BE2C (cell line): Measurements from ENCODE around the gene MAB21L1.

Experiments
- DNase-seq: peaks from one replicate; pipeline ENCODE4 v3.0.0-alpha.2; 2020
- H3K27me3 ChIP-seq: fragments of 250-450 bp; sonication (Bioruptor Pico); 2 replicates; pipeline ENCODE4 v1.5.1; 2020; ENCODE audit warnings: mild to moderate bottlenecking
- H3K36me3 ChIP-seq: fragments of 250-450 bp; sonication (Bioruptor Pico); 2 replicates; pipeline ENCODE4 v1.5.1; 2020; ENCODE audit warnings: mild to moderate bottlenecking
- H3K4me1 ChIP-seq: fragments of 250-450 bp; sonication (Bioruptor Pico); 2 replicates; pipeline ENCODE4 v1.5.1; 2020
- H3K4me3 ChIP-seq: 2 replicates; pipeline ENCODE4 v1.5.1; 2011; ENCODE audit warnings: low read depth, low read length
- H3K9me3 ChIP-seq: fragments of 250-450 bp; sonication (Bioruptor Pico); 2 replicates; pipeline ENCODE4 v1.5.1; 2020
- TF ChIP-seq, protein P1 (sequence below): IDR thresholded peaks from 2 replicates; pipeline ENCODE4 v1.5.1; 2012; ENCODE audit warnings: mild to moderate bottlenecking, low read depth, low read length

Gene MAB21L1

DNA sequence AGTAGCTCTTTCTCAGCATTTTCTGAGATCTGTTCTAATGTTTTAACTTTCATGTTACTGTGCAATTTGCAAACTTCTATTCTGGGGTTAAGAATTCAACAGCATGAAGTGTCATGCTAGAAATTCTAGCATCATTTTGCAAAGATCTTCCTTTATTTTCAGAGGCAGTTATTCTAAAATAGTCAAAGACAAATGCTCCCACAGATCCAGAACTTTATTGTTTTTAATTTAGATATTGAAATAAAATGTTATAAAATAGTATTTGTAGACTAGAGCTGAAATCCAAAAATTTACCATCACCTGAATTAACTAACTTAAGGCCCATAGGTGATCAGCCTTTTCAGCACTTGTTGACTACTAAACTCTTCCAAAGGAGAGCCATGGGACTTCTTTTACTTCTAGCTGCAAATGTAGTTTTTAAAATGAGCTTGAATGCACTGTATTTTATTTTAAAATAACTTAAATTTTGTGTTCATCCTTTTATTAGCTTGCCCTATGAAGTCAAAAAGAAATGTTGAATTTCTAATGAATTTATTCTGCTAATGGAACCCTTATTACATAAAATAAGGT lies 3.2 kb downstream of the MAB21L1 start:
- Histone ChIP-seq H3K9me3 (no peaks in the 10 kb centered on the region), H3K27me3 (no peaks in the 10 kb centered on the region), H3K4me3 (peak overlapping the region; percentile 97), H3K36me3 (peaks cover 53% of the 10 kb centered on the region), H3K4me1 (peaks cover 5% of the 10 kb centered on the region; the same call in 1 of the 2 replicates)
- TF ChIP-seq, protein P1, sequence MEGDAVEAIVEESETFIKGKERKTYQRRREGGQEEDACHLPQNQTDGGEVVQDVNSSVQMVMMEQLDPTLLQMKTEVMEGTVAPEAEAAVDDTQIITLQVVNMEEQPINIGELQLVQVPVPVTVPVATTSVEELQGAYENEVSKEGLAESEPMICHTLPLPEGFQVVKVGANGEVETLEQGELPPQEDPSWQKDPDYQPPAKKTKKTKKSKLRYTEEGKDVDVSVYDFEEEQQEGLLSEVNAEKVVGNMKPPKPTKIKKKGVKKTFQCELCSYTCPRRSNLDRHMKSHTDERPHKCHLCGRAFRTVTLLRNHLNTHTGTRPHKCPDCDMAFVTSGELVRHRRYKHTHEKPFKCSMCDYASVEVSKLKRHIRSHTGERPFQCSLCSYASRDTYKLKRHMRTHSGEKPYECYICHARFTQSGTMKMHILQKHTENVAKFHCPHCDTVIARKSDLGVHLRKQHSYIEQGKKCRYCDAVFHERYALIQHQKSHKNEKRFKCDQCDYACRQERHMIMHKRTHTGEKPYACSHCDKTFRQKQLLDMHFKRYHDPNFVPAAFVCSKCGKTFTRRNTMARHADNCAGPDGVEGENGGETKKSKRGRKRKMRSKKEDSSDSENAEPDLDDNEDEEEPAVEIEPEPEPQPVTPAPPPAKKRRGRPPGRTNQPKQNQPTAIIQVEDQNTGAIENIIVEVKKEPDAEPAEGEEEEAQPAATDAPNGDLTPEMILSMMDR, result no peak
- DNase-seq, result no peak

DNA sequence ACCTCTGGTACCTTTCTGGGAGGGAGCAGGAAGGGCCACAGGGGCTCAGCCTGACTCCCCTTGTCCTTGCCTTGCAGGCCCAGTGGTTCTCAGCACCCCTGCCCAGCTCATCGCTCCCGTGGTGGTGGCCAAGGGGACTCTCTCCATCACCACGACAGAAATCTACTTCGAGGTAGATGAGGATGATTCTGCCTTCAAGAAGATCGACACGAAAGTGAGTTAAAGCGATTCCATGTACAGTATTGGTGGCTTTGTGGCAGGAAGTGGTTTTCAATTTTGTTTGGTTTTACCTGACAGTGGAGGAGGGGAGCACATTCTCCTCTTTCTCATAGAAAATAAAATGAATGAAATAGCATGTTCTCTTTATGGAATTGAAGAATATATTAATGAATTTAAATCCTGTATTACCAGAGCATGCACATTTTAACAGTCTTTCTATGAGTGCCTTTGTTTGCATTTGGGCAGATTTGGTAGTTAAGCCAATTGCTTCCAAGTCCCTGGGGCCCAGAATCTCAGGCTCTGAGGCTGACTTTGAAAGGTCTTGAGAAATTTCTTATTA lies 4.1 kb downstream of the MAB21L1 start:
- peak; percentile 51 for DNase-seq
- no peaks in the 10 kb centered on the region for H3K27me3 ChIP-seq
- TF ChIP-seq, protein P1, result no peak
- H3K4me3 ChIP-seq, result peak overlapping the region; percentile 97
- H3K9me3 ChIP-seq, result no peaks in the 10 kb centered on the region
- H3K36me3 ChIP-seq, result peaks cover 53% of the 10 kb centered on the region
- H3K4me1 ChIP-seq, result peaks cover 8% of the 10 kb centered on the region; the same call in 1 of the 2 replicates

DNA sequence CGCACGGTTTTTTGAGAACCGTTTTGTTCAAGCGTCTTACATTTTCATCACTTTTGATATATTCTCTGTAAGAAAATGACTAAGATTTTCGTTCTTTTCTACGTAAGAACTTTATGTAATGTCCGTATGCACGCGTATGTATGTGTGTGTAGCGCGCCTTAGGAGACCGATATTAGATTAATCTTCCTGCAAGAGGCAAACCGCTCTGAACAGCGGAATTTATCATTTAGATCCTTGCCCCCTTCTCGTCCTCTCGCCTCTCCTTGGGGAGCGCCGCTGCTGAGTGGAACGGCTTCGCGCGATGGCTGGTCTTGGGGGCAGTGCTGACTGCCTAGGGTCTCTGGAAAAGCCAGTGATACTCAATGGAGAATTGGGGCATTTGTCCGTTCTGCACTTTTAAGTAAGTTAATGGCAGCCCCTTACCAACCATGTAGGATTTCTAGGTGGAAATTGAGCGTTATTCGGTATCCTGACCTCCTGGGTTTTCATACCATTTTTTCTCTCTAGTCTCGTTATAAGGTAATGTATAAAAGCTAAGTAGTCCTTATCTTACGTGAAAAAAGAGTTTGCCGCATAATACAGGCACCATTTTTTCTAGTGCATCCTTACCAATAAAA lies 4.7 kb downstream of the MAB21L1 start:
- TF ChIP-seq, protein P1, result no peak
- Histone ChIP-seq H3K4me3 (peak overlapping the region; percentile 97), H3K27me3 (no peaks in the 10 kb centered on the region), H3K9me3 (no peaks in the 10 kb centered on the region), H3K36me3 (peaks cover 53% of the 10 kb centered on the region), H3K4me1 (peaks cover 8% of the 10 kb centered on the region)
- DNase-seq, result peak; percentile 59

DNA sequence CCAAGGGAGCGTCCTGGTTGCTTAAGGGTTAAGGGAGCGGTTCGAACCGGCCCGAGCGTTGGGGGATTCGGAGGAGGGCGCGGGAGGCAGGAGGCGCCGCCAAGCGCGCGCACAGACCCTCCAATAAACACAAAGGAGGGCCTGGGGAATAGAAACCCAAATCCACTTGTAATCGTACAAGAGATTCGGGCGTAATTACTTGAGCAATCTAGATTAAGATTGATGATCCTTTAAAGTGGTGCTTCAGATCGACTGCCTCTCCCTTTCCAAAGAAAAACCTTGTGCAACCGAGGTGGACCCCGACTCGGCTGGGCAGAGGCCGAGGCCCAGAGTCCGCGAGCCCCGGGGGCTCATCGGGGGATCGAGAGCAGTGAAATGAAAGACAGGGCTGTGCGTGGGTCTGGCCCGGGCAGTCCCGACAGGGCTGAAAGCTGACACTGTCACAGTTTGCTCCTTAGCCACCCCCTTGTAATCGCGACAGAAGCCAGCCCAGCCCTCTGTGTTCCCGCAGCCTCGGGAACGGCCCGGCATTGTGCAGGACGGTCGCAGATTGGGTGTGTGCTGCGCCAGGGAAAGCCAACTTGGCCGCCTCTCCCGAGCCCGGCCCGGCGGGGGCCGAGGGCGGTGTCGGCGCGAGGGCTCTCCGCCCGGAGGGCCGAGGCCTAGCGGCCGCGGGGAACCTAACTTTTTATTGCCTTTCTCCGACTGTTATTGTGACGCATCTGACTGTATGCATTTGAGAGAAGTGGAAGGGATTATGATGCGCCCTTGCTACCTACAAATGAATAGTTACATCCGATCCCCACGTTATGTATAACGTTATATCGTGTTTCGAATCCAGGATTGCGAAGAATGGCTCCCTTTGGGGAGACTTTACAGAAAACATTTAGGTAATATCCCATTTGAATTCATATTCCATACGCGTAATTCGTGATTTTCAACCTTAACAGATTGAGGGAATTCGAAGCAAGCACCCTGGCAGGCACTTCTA lies 5.5 kb downstream of the MAB21L1 start:
- Histone ChIP-seq H3K4me1 (peaks cover 10% of the 10 kb centered on the region), H3K4me3 (peak overlapping the region; percentile 97), H3K27me3 (no peaks in the 10 kb centered on the region), H3K36me3 (peaks cover 51% of the 10 kb centered on the region), H3K9me3 (no peaks in the 10 kb centered on the region)
- peak; percentile 89 for DNase-seq
- TF ChIP-seq, protein P1, result no peak

DNA sequence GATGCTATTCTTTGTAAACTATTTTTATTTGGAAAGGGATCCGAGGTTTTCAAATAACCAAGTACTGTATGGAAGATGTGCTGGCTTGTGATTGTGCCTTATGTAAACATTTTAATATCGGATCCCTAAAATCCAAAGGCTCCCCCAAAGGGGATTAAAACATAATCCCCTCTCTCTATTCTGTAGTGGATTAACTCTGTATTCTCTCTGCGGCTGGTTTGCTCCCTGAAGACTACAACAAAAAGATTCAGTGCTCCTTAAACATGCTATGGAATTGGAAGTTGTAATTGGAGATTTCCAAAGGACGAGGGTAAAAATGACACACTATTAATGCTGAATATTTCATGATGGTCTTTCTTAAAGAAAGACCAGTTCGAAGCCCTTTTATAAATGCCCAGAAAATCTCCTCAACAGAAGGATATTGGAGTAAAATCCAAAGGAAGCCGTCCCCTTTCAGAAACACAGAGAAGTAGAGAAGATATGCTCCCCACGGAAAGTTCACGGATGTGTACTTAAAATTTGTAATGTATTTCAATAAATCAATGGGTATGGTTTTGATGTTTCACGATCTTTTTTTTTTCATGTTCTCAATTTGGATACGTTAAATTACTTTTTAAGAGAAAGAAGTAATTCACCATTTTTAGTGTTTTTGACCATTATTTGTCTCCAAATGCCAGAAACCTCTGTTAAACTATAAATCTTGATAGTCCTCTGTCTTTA lies 6.5 kb downstream of the MAB21L1 start:
- peak overlapping the region; percentile 97 for H3K4me3 ChIP-seq
- H3K4me1 ChIP-seq, result peaks cover 15% of the 10 kb centered on the region
- H3K36me3 ChIP-seq, result peaks cover 41% of the 10 kb centered on the region
- TF ChIP-seq, protein P1, result no peak
- no peak for DNase-seq
- no peaks in the 10 kb centered on the region for H3K27me3 ChIP-seq
- no peaks in the 10 kb centered on the region for H3K9me3 ChIP-seq
